Stimulated activated CD4-positive, alpha-beta T cell treated with anti-CD3 and anti-CD28 coated beads, Interleukin-2, amount 100 ng/mL, for 48 hours (primary cell): ENCODE data around the gene KCNJ10.

Source experiments
- DNase-seq, 2 donors: peaks; one replicate each; pipeline ENCODE4 v3.0.0-alpha.2; 2020

Gene KCNJ10

GRCh38 chr1:160020196-160020595 lies 49.8 kb downstream of the KCNJ10 start:
- DNase-seq = no peak

GRCh38 chr1:160018900-160019299 lies 51.1 kb downstream of the KCNJ10 start:
- DNase-seq = no peak

GRCh38 chr1:160018347-160018746 lies 51.6 kb downstream of the KCNJ10 start:
- no peak for DNase-seq

- DNase-seq = no peak
Measured at GRCh38 chr1:160017592-160017991, 52.4 kb downstream of the KCNJ10 start.

- no peak for DNase-seq
Measured at GRCh38 chr1:160011781-160012180, 58.2 kb downstream of the KCNJ10 start.

GRCh38 chr1:160009801-160010200 lies 60.2 kb downstream of the KCNJ10 start:
- no peak for DNase-seq

GRCh38 chr1:160009081-160009480 lies 60.9 kb downstream of the KCNJ10 start:
- DNase-seq = no peak

GRCh38 chr1:160007577-160008200 lies 62.3 kb downstream of the KCNJ10 start:
- no peak for DNase-seq

- DNase-seq = peak; percentile 63 to 64
Measured at GRCh38 chr1:160006312-160006940, 63.5 kb downstream of the KCNJ10 start.

- no peak for DNase-seq
Measured at GRCh38 chr1:160005070-160005469, 64.9 kb downstream of the KCNJ10 start.

GRCh38 chr1:160004425-160004824 lies 65.5 kb downstream of the KCNJ10 start:
- DNase-seq = no peak

GRCh38 chr1:160004001-160004400 lies 66.0 kb downstream of the KCNJ10 start:
- no peak for DNase-seq

GRCh38 chr1:160001440-160001839 lies 68.5 kb downstream of the KCNJ10 start:
- DNase-seq = no peak

- DNase-seq = no peak
Measured at GRCh38 chr1:159999204-159999603, 70.8 kb downstream of the KCNJ10 start.

- DNase-seq = no peak
Measured at GRCh38 chr1:159996653-159997052, 73.3 kb downstream of the KCNJ10 start.

GRCh38 chr1:159994896-159995295 lies 75.1 kb downstream of the KCNJ10 start:
- no peak for DNase-seq

- no peak for DNase-seq
Measured at GRCh38 chr1:159993911-159994310, 76.0 kb downstream of the KCNJ10 start.

GRCh38 chr1:159992161-159992560 lies 77.8 kb downstream of the KCNJ10 start:
- DNase-seq = no peak

GRCh38 chr1:159991513-159991912 lies 78.4 kb downstream of the KCNJ10 start:
- DNase-seq = no peak

GRCh38 chr1:159990005-159990404 lies 80.0 kb downstream of the KCNJ10 start:
- DNase-seq = no peak

- DNase-seq = no peak
Measured at GRCh38 chr1:159989581-159989980, 80.4 kb downstream of the KCNJ10 start.

- no peak for DNase-seq
Measured at GRCh38 chr1:159988006-159988405, 82.0 kb downstream of the KCNJ10 start.

- no peak for DNase-seq
Measured at GRCh38 chr1:159987186-159987585, 82.8 kb downstream of the KCNJ10 start.

GRCh38 chr1:159986531-159986930 lies 83.4 kb downstream of the KCNJ10 start:
- no peak for DNase-seq

- no peak for DNase-seq
Measured at GRCh38 chr1:159986093-159986492, 83.9 kb downstream of the KCNJ10 start.
